Measurements from ENCODE around the gene PDE5A.

Gene PDE5A

GRCh38 chr4:119501740-119502139 lies 126.9 kb downstream of the PDE5A start:
- Histone ChIP-seq H3K9ac (no peak overlapping the region), H3K4me1 (no peaks in the 10 kb centered on the region), H3K36me3 (peaks cover 55 to 92% (median 71%) of the 10 kb centered on the region in 11 experiments), H3K27ac (no peak overlapping the region), H3K9me3 (replicated peaks in 1 of 11) (no peaks in the 10 kb centered on the region), H3K27me3 (no peaks in the 10 kb centered on the region), H3K4me3 (no peak overlapping the region), H3K4me2 (no peak overlapping the region), H4K20me1 (no peaks in the 10 kb centered on the region)
- no peak for TF ChIP-seq Cebpa-rat (IDR thresholded peaks at IDR 0.05)

- TF ChIP-seq Cebpa-rat (IDR thresholded peaks at IDR 0.05) = no peak
- Histone ChIP-seq H3K4me2 (no peak overlapping the region), H3K9me3 (replicated peaks in 1 of 11) (no peaks in the 10 kb centered on the region), H3K4me3 (no peak overlapping the region), H3K27ac (no peak overlapping the region), H3K36me3 (peaks cover 75 to 99% (median 91%) of the 10 kb centered on the region in 11 experiments), H3K9ac (no peak overlapping the region), H3K4me1 (no peaks in the 10 kb centered on the region), H3K27me3 (no peaks in the 10 kb centered on the region), H4K20me1 (no peaks in the 10 kb centered on the region)
Observed at GRCh38 chr4:119498527-119498926, 130.1 kb downstream of the PDE5A start.

- TF ChIP-seq Cebpa-rat (IDR thresholded peaks at IDR 0.05) = no peak
- Histone ChIP-seq H4K20me1 (no peaks in the 10 kb centered on the region), H3K4me3 (no peak overlapping the region), H3K4me2 (no peak overlapping the region), H3K27ac (no peak overlapping the region), H3K9ac (no peak overlapping the region), H3K9me3 (replicated peaks in 1 of 11) (no peaks in the 10 kb centered on the region), H3K27me3 (no peaks in the 10 kb centered on the region), H3K4me1 (no peaks in the 10 kb centered on the region), H3K36me3 (peaks cover 41 to 70% (median 49%) of the 10 kb centered on the region in 11 experiments)
Observed at GRCh38 chr4:119493886-119494285, 134.7 kb downstream of the PDE5A start.

- no peak overlapping the region for H3K4me3 ChIP-seq
- H4K20me1 ChIP-seq = no peaks in the 10 kb centered on the region
- H3K9ac ChIP-seq = no peak overlapping the region
- H3K27me3 ChIP-seq = no peaks in the 10 kb centered on the region
- no peaks in the 10 kb centered on the region for H3K9me3 ChIP-seq (replicated peaks in 1 of 11)
- TF ChIP-seq Cebpa-rat (IDR thresholded peaks at IDR 0.05) = no peak
- no peak overlapping the region for H3K4me2 ChIP-seq
- no peak overlapping the region for H3K27ac ChIP-seq
- H3K36me3 ChIP-seq = peaks cover 37 to 65% (median 45%) of the 10 kb centered on the region in 11 experiments
- H3K4me1 ChIP-seq = no peaks in the 10 kb centered on the region
Observed at GRCh38 chr4:119493419-119493818, 135.2 kb downstream of the PDE5A start.

- no peak overlapping the region for H3K27ac ChIP-seq
- H3K4me3 ChIP-seq = no peak overlapping the region
- H4K20me1 ChIP-seq = no peaks in the 10 kb centered on the region
- H3K9me3 ChIP-seq (replicated peaks in 1 of 11) = no peaks in the 10 kb centered on the region
- no peak for TF ChIP-seq Cebpa-rat (IDR thresholded peaks at IDR 0.05)
- H3K36me3 ChIP-seq = peaks cover 15 to 34% (median 16%) of the 10 kb centered on the region in 11 experiments; a peak in 20 of 22 replicates
- no peak overlapping the region for H3K4me2 ChIP-seq
- H3K27me3 ChIP-seq = no peaks in the 10 kb centered on the region
- H3K9ac ChIP-seq = no peak overlapping the region
- H3K4me1 ChIP-seq = no peaks in the 10 kb centered on the region
Observed at GRCh38 chr4:119490335-119490734, 138.3 kb downstream of the PDE5A start.

GRCh38 chr4:119489305-119489704 lies 139.3 kb downstream of the PDE5A start:
- Histone ChIP-seq H3K9ac (no peak overlapping the region), H3K9me3 (replicated peaks in 1 of 11) (peaks cover 0 to 5% (median 0%) of the 10 kb centered on the region in 11 experiments; a peak in 6 of 22 replicates), H3K36me3 (peaks cover 5 to 24% (median 7%) of the 10 kb centered on the region in 11 experiments; a peak in 12 of 22 replicates), H3K4me2 (no peak overlapping the region), H3K27me3 (no peaks in the 10 kb centered on the region), H3K27ac (no peak overlapping the region), H3K4me1 (no peaks in the 10 kb centered on the region), H3K4me3 (no peak overlapping the region), H4K20me1 (no peaks in the 10 kb centered on the region)
- no peak for TF ChIP-seq Cebpa-rat (IDR thresholded peaks at IDR 0.05)

GRCh38 chr4:119480331-119480730 lies 148.3 kb downstream of the PDE5A start:
- H3K9ac ChIP-seq = no peak overlapping the region
- H3K4me2 ChIP-seq = no peak overlapping the region
- H3K4me1 ChIP-seq = peaks cover 0 to 4% (median 0%) of the 10 kb centered on the region in 10 experiments; a peak in 1 of 20 replicates
- TF ChIP-seq Cebpa-rat (IDR thresholded peaks at IDR 0.05) = no peak
- H3K27me3 ChIP-seq = no peaks in the 10 kb centered on the region
- H3K9me3 ChIP-seq (replicated peaks in 1 of 11) = peaks cover 0 to 28% (median 16%) of the 10 kb centered on the region in 11 experiments; a peak in 13 of 22 replicates
- H3K27ac ChIP-seq = no peak overlapping the region
- H3K36me3 ChIP-seq = peaks cover 56 to 87% (median 70%) of the 10 kb centered on the region in 11 experiments
- H4K20me1 ChIP-seq = no peaks in the 10 kb centered on the region
- no peak overlapping the region for H3K4me3 ChIP-seq

GRCh38 chr4:119479835-119480234 lies 148.8 kb downstream of the PDE5A start:
- H3K36me3 ChIP-seq = peaks cover 61 to 92% (median 74%) of the 10 kb centered on the region in 11 experiments
- peaks cover 0 to 28% (median 16%) of the 10 kb centered on the region in 11 experiments; a peak in 13 of 22 replicates for H3K9me3 ChIP-seq (replicated peaks in 1 of 11)
- TF ChIP-seq Cebpa-rat (IDR thresholded peaks at IDR 0.05) = no peak
- H3K27ac ChIP-seq = no peak overlapping the region
- peaks cover 0 to 4% (median 0%) of the 10 kb centered on the region in 10 experiments; a peak in 1 of 20 replicates for H3K4me1 ChIP-seq
- no peaks in the 10 kb centered on the region for H3K27me3 ChIP-seq
- no peak overlapping the region for H3K4me2 ChIP-seq
- H3K9ac ChIP-seq = no peak overlapping the region
- no peak overlapping the region for H3K4me3 ChIP-seq
- H4K20me1 ChIP-seq = no peaks in the 10 kb centered on the region

GRCh38 chr4:119479180-119479808 lies 149.3 kb downstream of the PDE5A start:
- no peak overlapping the region for H3K4me3 ChIP-seq
- no peaks in the 10 kb centered on the region for H3K27me3 ChIP-seq
- no peak for TF ChIP-seq Cebpa-rat (IDR thresholded peaks at IDR 0.05)
- H3K4me2 ChIP-seq = no peak overlapping the region
- peaks cover 0 to 26% (median 13%) of the 10 kb centered on the region in 11 experiments; a peak in 12 of 22 replicates for H3K9me3 ChIP-seq (replicated peaks in 1 of 11)
- no peak overlapping the region for H3K27ac ChIP-seq
- peaks cover 0 to 4% (median 0%) of the 10 kb centered on the region in 10 experiments; a peak in 1 of 20 replicates for H3K4me1 ChIP-seq
- peaks cover 65 to 97% (median 76%) of the 10 kb centered on the region in 11 experiments for H3K36me3 ChIP-seq
- no peaks in the 10 kb centered on the region for H4K20me1 ChIP-seq
- H3K9ac ChIP-seq = no peak overlapping the region
